HEK293 (cell line): ENCODE results near the gene GH1.

Experiments
- OSR2 ChIP-seq: fragments of 450-650 bp; formaldehyde crosslinking; IDR thresholded peaks from 2 replicates; pipeline ENCODE4 v1.5.1; 2016; ENCODE audit warnings: missing biosample characterization, missing genetic modification characterization
- PRDM10 ChIP-seq: fragments of 450-650 bp; formaldehyde crosslinking; IDR thresholded peaks from 2 replicates; pipeline ENCODE4 v1.5.1; 2016; ENCODE audit warnings: missing biosample characterization, missing genetic modification characterization
- PRDM2 ChIP-seq: fragments of 450-650 bp; formaldehyde crosslinking; IDR thresholded peaks from 2 replicates; pipeline ENCODE4 v1.5.1; 2016; ENCODE audit warnings: missing biosample characterization, missing genetic modification characterization, borderline replicate concordance
- ZBTB20 ChIP-seq: fragments of 450-650 bp; formaldehyde crosslinking; IDR thresholded peaks from 2 replicates; pipeline ENCODE4 v1.5.1; 2016; ENCODE audit warnings: missing biosample characterization, missing genetic modification characterization
- ZBTB49 ChIP-seq: fragments of 450-650 bp; formaldehyde crosslinking; IDR thresholded peaks from 2 replicates; pipeline ENCODE4 v1.5.1; 2016; ENCODE audit warnings: missing biosample characterization, missing genetic modification characterization, low read depth
- ZNF302 ChIP-seq: fragments of 450-650 bp; formaldehyde crosslinking; IDR thresholded peaks from 2 replicates; pipeline ENCODE4 v1.5.1; 2016; ENCODE audit warnings: missing biosample characterization, missing genetic modification characterization, low read depth
- ZNF398 ChIP-seq: fragments of 450-650 bp; formaldehyde crosslinking; IDR thresholded peaks from 2 replicates; pipeline ENCODE4 v1.5.1; 2017; ENCODE audit warnings: missing biosample characterization, missing genetic modification characterization
- ZNF510 ChIP-seq: fragments of 450-650 bp; formaldehyde crosslinking; IDR thresholded peaks from 2 replicates; pipeline ENCODE4 v1.5.1; 2018; ENCODE audit warnings: mild to moderate bottlenecking, missing genetic modification characterization, missing biosample characterization; ENCODE audit not compliant: insufficient replicate concordance
- ZNF518A ChIP-seq: fragments of 450-650 bp; formaldehyde crosslinking; conservative IDR thresholded peaks from 2 replicates; pipeline ENCODE4 v1.5.1; 2016; ENCODE audit warnings: low read depth, missing biosample characterization, missing genetic modification characterization
- ZNF521 ChIP-seq: fragments of 450-650 bp; formaldehyde crosslinking; IDR thresholded peaks from 2 replicates; pipeline ENCODE4 v1.5.1; 2017; ENCODE audit warnings: missing biosample characterization, mild to moderate bottlenecking, missing genetic modification characterization
- ZNF610 ChIP-seq: fragments of 450-650 bp; formaldehyde crosslinking; IDR thresholded peaks from 2 replicates; pipeline ENCODE4 v1.5.1; 2016; ENCODE audit warnings: missing biosample characterization, missing genetic modification characterization, borderline replicate concordance
- ZNF843 ChIP-seq: fragments of 450-650 bp; formaldehyde crosslinking; IDR thresholded peaks from 2 replicates; pipeline ENCODE4 v1.5.1; 2016; ENCODE audit warnings: missing biosample characterization, missing genetic modification characterization
- ZSCAN16 ChIP-seq: fragments of 450-650 bp; formaldehyde crosslinking; IDR thresholded peaks from 2 replicates; pipeline ENCODE4 v1.5.1; 2016; ENCODE audit warnings: missing biosample characterization, missing genetic modification characterization
- ZSCAN5A ChIP-seq: fragments of 450-650 bp; formaldehyde crosslinking; IDR thresholded peaks from 2 replicates; pipeline ENCODE4 v1.5.1; 2016; ENCODE audit warnings: missing biosample characterization, missing genetic modification characterization

The GH1 gene

GRCh38 chr17:63947711-63948330 lies 29.2 kb upstream of the GH1 start (continued):
- no peak for TF ChIP-seq PRDM2 (tag by site-specific recombination)
- TF ChIP-seq ZBTB49 (tag by site-specific recombination), result no peak
- no peak for TF ChIP-seq ZNF510 (tag by site-specific recombination)
- no peak for TF ChIP-seq PRDM10 (tag by site-specific recombination)
- TF ChIP-seq ZNF518A, result no peak
- TF ChIP-seq ZSCAN5A, result no peak
- TF ChIP-seq ZNF521 (tag by site-specific recombination), result no peak
- no peak for TF ChIP-seq ZNF398
- no peak for TF ChIP-seq OSR2 (tag by site-specific recombination)
- TF ChIP-seq ZNF610 (tag by site-specific recombination), result no peak
- TF ChIP-seq ZBTB20 (tag by site-specific recombination), result no peak
- TF ChIP-seq ZNF843 (tag by site-specific recombination), result no peak
- TF ChIP-seq ZNF302 (tag by site-specific recombination), result no peak
- no peak for TF ChIP-seq ZSCAN16 (tag by site-specific recombination)
- TF ChIP-seq, all 188 proteins: peak for 0
